Measurements from ENCODE around the gene ADRA1B.

DNA sequence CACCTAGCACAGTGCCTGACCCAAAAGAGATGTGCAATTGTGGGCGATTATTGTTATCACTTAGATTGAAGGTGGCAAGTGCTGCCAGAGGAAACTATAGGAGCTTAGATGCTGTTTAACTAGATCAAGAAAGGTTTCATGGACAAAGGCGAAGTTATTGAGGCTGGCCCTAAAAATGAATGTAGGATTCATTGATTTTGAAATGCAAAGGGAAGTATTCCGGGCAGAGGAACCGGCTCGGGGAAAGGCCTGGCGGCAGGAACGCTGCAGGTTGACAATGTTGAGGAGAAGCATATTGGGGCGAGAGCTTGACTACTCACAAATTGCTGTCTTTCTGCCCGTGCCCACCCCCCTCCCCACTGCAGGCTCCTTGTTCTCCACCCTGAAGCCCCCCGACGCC lies 55.2 kb downstream of the ADRA1B start:
- TF ChIP-seq POLR2A (IDR thresholded peaks at IDR 0.05), result no peak
- TF ChIP-seq CTCF (IDR thresholded peaks at IDR 0.05), result no peak
- no peak for TF ChIP-seq POLR2AphosphoS5 (IDR thresholded peaks at IDR 0.05)
- no peak for TF ChIP-seq EP300 (IDR thresholded peaks at IDR 0.05)

Measured in stomach (tissue), 4 donors.